Measurements from ENCODE around the gene MTARC2. TPM values are rescaled to one million over a fixed set of nuclear protein-coding genes. Genes with fewer than 3 reads are reported as not detected.
"Not testable (repeated sequence)": the region's sequence is repeated elsewhere in the genome, so short reads cannot be mapped to it uniquely, and the experiment has no call there.

Gene MTARC2
- total RNA-seq, 1 donor from 2014 or later = 2.6 TPM

- Histone ChIP-seq H3K27me3 (ENCODE audit: control insufficient read depth, insufficient read depth, low read length) (no peaks in the 10 kb centered on the region), H3K4me3 (ENCODE audit: low read depth, low read length) (no peak overlapping the region), H3K36me3 (ENCODE audit: control insufficient read depth, insufficient read depth, low read length) (no peaks in the 10 kb centered on the region)
- no peak for FAIRE-seq
- no peak for TF ChIP-seq CTCF (IDR thresholded peaks at IDR 0.05; ENCODE audit: insufficient read depth, low read length, severe bottlenecking)
- DNase-seq (ENCODE audit: low read depth) = peak; percentile 76
These were observed 13.4 kb upstream of the MTARC2 start for GRCh38 chr1:220734571-220735326.

- not testable (repeated sequence) for H3K36me3 ChIP-seq (ENCODE audit: control insufficient read depth, insufficient read depth, low read length); FAIRE-seq; H3K4me3 ChIP-seq (ENCODE audit: low read depth, low read length); H3K27me3 ChIP-seq (ENCODE audit: control insufficient read depth, insufficient read depth, low read length); DNase-seq (ENCODE audit: low read depth)
These were observed 11.8 kb upstream of the MTARC2 start for GRCh38 chr1:220736283-220736682.

GRCh38 chr1:220741349-220741748 is 6.8 kb upstream of the MTARC2 start:
- Histone ChIP-seq H3K27me3 (ENCODE audit: control insufficient read depth, insufficient read depth, low read length) (no peaks in the 10 kb centered on the region), H3K4me3 (ENCODE audit: low read depth, low read length) (no peak overlapping the region), H3K36me3 (ENCODE audit: control insufficient read depth, insufficient read depth, low read length) (no peaks in the 10 kb centered on the region)
- DNase-seq (ENCODE audit: low read depth) = no peak
- no peak for FAIRE-seq
- TF ChIP-seq CTCF (IDR thresholded peaks at IDR 0.05; ENCODE audit: insufficient read depth, low read length, severe bottlenecking) = no peak

- FAIRE-seq (no peak), DNase-seq (ENCODE audit: low read depth) (no peak)
- no peak overlapping the region for H3K4me3 ChIP-seq (ENCODE audit: low read depth, low read length)
- no peaks in the 10 kb centered on the region for H3K36me3 ChIP-seq (ENCODE audit: control insufficient read depth, insufficient read depth, low read length)
- no peaks in the 10 kb centered on the region for H3K27me3 ChIP-seq (ENCODE audit: control insufficient read depth, insufficient read depth, low read length)
- no peak for TF ChIP-seq CTCF (IDR thresholded peaks at IDR 0.05; ENCODE audit: insufficient read depth, low read length, severe bottlenecking)
These were observed 6.3 kb upstream of the MTARC2 start for GRCh38 chr1:220741825-220742224.

- no peaks in the 10 kb centered on the region for H3K27me3 ChIP-seq (ENCODE audit: control insufficient read depth, insufficient read depth, low read length)
- no peak for TF ChIP-seq CTCF (IDR thresholded peaks at IDR 0.05; ENCODE audit: insufficient read depth, low read length, severe bottlenecking)
- FAIRE-seq (no peak), DNase-seq (ENCODE audit: low read depth) (no peak)
- no peaks in the 10 kb centered on the region for H3K36me3 ChIP-seq (ENCODE audit: control insufficient read depth, insufficient read depth, low read length)
- H3K4me3 ChIP-seq (ENCODE audit: low read depth, low read length) = no peak overlapping the region
These were observed 5.6 kb upstream of the MTARC2 start for GRCh38 chr1:220742520-220742919.

- FAIRE-seq (no peak), DNase-seq (ENCODE audit: low read depth) (no peak)
- Histone ChIP-seq H3K36me3 (ENCODE audit: control insufficient read depth, insufficient read depth, low read length) (no peaks in the 10 kb centered on the region), H3K4me3 (ENCODE audit: low read depth, low read length) (no peak overlapping the region), H3K27me3 (ENCODE audit: control insufficient read depth, insufficient read depth, low read length) (no peaks in the 10 kb centered on the region)
- no peak for TF ChIP-seq CTCF (IDR thresholded peaks at IDR 0.05; ENCODE audit: insufficient read depth, low read length, severe bottlenecking)
These were observed 1.3 kb upstream of the MTARC2 start for GRCh38 chr1:220746851-220747250.
